GM12865 (cell line): ENCODE results near the gene CYP1A2.

Experiments used
- DNase-seq: peaks from one replicate; pipeline ENCODE4 v3.0.0; 2010; ENCODE audit warnings: low read depth
- H3K4me3 ChIP-seq: 2 replicates; pipeline ENCODE4 v1.5.1; 2011; ENCODE audit warnings: mild to moderate bottlenecking, low read depth, low read length, control low read depth
- TF ChIP-seq, protein P1 (sequence below): IDR thresholded peaks from 2 replicates; pipeline ENCODE4 v1.5.1; 2011; ENCODE audit warnings: low read length, control low read depth, low read depth, inconsistent platforms; ENCODE audit not compliant: insufficient read depth; ENCODE audit errors: missing control alignments

Gene CYP1A2

DNA sequence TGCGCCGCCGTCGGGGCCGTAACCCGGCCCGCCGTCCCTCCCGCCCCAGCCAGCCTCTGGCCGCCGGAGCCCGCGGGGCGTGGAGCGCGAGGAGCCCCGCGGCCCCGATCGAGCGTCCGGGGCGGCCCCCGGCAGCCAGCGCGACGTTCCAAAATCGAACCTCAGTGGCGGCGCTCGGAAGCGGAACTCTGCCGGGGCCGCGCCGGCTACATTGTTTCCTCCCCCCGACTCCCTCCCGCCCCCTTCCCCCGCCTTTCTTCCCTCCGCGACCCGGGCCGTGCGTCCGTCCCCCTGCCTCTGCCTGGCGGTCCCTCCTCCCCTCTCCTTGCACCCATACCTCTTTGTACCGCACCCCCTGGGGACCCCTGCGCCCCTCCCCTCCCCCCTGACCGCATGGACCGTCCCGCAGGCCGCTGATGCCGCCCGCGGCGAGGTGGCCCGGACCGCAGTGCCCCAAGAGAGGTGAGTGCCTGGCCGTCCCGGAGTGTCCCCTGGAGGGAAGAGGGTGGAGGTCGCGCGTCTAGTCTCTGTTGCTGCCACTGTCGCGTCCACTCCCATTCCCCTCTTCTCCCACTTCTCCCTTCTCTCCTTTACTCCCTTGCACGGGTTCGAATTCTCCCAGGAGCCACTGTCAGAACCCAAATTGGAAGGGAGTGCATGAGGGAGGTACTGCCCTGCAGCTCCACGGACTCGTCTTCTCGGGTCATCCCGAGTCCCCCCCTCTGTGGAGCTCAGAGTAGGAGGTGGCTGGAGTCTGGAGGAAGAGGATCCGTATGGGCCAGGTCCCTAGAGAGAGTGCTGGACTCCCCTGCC, 33.8 kb downstream of the CYP1A2 start:
- TF ChIP-seq, protein P1, sequence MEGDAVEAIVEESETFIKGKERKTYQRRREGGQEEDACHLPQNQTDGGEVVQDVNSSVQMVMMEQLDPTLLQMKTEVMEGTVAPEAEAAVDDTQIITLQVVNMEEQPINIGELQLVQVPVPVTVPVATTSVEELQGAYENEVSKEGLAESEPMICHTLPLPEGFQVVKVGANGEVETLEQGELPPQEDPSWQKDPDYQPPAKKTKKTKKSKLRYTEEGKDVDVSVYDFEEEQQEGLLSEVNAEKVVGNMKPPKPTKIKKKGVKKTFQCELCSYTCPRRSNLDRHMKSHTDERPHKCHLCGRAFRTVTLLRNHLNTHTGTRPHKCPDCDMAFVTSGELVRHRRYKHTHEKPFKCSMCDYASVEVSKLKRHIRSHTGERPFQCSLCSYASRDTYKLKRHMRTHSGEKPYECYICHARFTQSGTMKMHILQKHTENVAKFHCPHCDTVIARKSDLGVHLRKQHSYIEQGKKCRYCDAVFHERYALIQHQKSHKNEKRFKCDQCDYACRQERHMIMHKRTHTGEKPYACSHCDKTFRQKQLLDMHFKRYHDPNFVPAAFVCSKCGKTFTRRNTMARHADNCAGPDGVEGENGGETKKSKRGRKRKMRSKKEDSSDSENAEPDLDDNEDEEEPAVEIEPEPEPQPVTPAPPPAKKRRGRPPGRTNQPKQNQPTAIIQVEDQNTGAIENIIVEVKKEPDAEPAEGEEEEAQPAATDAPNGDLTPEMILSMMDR, result no peak
- DNase-seq, result peak; percentile 70
- peak overlapping the region; percentile 98 for H3K4me3 ChIP-seq

DNA sequence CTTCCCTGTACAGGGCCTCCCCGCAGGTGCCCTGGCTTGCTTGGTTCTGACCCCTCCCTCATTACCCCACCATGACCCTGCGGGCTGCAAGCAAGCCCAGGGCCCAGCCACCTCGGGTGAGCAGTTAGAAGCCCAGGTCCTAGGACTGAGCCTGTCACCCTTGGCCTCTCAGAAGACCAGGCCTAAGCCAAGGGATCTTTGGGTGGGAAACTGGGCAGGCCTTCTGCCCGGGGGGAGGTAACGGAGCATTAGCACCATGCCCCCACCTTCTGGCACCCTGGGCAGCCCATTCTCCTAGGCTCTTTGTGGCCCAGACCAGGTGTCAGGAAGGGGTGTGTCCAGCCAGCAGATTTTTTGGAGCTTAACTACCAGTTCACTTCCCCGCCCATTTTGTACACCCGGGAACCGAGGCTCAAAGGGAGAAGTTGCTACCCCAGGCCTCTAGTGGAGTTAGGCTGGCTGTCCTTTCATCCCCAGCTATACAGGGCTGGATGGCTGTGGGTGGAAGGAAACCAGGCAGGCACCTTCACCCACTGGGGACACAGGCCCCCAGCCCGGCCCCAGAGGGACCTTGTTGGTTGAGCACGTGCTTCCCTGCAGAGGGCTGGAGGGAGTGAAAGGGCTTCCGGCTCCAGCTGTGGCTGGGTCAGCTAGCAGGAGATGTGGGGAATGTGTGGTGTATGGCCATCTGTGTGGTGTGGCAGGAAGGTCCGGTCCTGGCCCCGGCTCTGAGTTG, 34.6 kb downstream of the CYP1A2 start:
- TF ChIP-seq, protein P1, result no peak
- DNase-seq, result peak; percentile 76
- peak overlapping the region; percentile 98 for H3K4me3 ChIP-seq

DNA sequence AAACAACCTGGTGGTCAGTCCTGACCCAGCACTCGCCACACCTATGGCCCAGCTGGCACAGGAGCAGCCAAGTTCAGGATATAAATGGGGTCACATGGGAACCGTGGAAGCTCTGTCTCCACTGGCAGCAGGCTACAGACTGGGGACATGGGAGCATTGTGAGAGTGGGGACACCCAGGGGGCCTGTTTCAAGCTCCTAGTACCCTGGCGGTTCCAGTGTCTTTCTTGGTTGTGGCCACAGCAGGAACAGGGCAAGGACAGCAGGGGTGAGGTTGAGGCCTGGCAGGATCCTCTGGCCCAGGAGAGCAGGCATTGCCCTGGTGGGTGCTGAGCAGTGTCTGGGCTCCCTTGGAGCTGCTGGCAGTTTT, 35.1 kb downstream of the CYP1A2 start:
- H3K4me3 ChIP-seq, result peak overlapping the region; percentile 98
- TF ChIP-seq, protein P1, result no peak
- DNase-seq, result no peak

DNA sequence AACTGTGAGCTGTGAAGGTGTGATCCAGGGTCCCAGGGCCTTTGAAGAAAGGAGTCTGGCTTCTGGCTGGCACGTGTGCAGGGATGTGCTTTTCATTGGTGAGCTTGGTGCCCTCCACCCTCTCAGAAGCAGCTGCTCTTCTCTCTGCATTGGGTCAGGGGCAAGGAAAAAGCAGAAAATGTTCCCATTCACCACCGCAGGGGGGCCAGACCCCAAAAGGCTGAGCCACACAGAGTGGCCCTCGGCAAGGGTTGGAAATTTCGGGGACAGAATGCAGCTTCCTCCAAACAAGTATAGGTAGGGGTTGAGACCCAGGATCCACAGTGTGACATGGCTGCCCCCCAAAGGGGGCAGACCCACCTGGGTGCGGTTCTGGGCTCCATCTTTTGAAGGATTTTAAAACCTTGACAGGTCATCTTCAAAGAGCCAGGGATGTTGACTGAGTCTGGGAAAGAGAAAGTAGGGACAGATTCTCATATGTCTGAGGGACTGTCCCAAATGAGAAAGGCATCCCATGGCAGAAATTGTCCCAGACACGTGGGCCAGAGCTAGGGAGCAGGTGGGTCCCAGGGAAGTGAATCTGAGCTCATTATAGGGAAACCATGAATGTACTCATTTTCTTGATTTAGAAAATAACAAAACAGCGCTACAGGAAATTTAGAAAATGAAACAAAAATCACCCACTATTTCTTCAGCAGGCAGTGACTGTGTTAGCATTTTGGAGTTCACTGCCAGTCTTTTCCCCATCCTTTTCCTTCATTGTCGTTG, 36.0 kb downstream of the CYP1A2 start:
- peak; percentile 51 for DNase-seq
- TF ChIP-seq, protein P1, result peak; percentile 10
- H3K4me3 ChIP-seq, result peak overlapping the region; percentile 98

DNA sequence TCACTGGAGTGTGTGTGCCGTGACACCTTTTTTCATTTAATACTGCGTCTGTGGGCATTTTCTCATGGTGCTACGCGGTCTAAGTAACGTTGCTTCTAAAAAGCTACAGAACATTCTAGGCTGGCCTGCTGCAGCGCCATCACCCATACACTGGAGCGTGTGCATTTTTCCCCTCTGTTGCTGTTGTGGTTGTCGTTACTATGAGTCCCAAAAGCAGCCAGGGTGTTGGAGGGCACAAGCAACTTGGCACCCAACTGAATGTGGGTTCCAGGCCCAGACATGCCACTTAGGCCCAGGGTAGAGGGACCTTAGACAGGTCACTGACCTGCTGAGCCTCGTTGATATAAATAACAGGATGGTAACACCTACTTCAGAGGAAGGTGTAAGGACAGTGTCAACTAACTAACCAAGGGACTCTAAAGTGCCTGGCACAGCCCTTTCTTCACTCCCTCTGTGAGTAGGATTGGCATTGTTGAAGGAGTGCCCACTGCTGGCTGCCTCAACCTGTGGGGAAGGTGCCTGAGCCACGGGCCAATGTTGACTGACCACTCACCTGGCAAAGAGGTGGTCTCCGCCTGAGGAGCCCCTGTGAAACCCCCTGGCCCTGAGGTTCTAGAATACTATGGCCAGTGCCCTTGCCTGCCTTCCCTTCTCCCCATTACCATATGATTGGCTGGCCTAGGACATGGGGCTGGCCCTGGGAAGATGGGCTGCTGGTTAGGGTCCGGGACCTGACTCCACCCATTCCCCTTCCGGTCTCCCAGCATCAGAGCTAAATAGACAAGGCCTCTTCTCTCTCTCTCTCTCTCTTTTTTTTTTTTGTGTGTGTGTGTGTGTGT, 36.8 kb downstream of the CYP1A2 start:
- H3K4me3 ChIP-seq, result peak overlapping the region; percentile 98
- DNase-seq, result peak; percentile 88
- TF ChIP-seq, protein P1, result no peak

DNA sequence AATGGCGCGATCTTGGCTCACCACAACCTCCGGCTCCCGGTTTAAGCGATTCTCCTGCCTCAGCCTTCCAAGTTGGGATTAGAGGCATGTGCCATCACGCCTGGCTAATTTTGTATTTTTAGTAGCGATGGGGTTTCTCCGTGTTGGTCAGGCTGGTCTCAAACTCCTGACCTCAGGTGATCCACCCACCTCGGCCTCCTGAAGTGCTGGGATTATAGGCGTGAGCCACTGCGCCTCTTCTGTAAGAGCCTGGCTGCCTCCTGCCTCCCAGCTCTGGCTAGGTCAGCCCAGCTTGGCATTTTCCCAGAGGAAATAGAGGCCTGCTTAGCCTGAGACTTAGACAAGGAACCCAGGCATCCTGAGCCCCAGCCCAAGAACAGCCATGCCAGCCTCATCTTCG, 37.4 kb downstream of the CYP1A2 start:
- DNase-seq, result peak; percentile 33
- H3K4me3 ChIP-seq, result peak overlapping the region; percentile 98
